ENCODE data around the gene LIMS1. TPM values are rescaled to one million over a fixed set of nuclear protein-coding genes. Genes with fewer than 3 reads are reported as not detected.

Gene LIMS1
- total RNA-seq, 1 experiment from 2014 or later = 56.2 TPM

- intact Hi-C loops (cut with micrococcal nuclease) = no loop called here
- H3K9me3 ChIP-seq (ENCODE audit: control insufficient read depth in 1 of 2, insufficient read depth in 1 of 2, low read depth in 1 of 2, low read length in 2 of 2) = no peaks in the 10 kb centered on the region
- H3K27ac ChIP-seq (ENCODE audit: low read depth, low read length) = no peak overlapping the region
- no TSS peak for BruUV-seq (replicated peaks)
- H3K27me3 ChIP-seq (ENCODE audit: insufficient read depth, low read length) = no peaks in the 10 kb centered on the region
- RAD21 ChIA-PET (ENCODE audit: low non-redundant PET in 1 of 2, low total read pairs in 2 of 2, uncharacterized antibody in 2 of 2, unreplicated experiment in 2 of 2) = no interaction called here
- CTCF ChIA-PET = interaction anchor here (1.0 kb wide), 1 partner anchor 25 kb away, joined by 6 read pairs; no protein-coding TSS in a partner anchor
- no peak overlapping the region for H2AFZ ChIP-seq (ENCODE audit: low read depth, low read length, poor library complexity, severe bottlenecking)
- H3K4me3 ChIP-seq (replicated peaks in 1 of 2; ENCODE audit: low read depth in 1 of 2, low read length in 2 of 2) = no peak overlapping the region
- POLR2A ChIA-PET = no interaction called here
- no peak overlapping the region for H3K9ac ChIP-seq (ENCODE audit: low read length)
- no peaks in the 10 kb centered on the region for H3K9me2 ChIP-seq (ENCODE audit: insufficient read depth)
- TF ChIP-seq EGR1 (IDR thresholded peaks at IDR 0.05; ENCODE audit: low read depth) = no peak
- no peak for TF ChIP-seq EZH2 (IDR thresholded peaks at IDR 0.05)
- TF ChIP-seq SRF (IDR thresholded peaks at IDR 0.05; ENCODE audit: low read depth) = no peak
- no peak for TF ChIP-seq CBX3 (IDR thresholded peaks at IDR 0.05; ENCODE audit: low read depth)
- TF ChIP-seq REST (IDR thresholded peaks at IDR 0.05; ENCODE audit: low read depth) = no peak
- TF ChIP-seq SIN3A (IDR thresholded peaks at IDR 0.05; ENCODE audit: low read depth) = no peak
- TF ChIP-seq JUND (IDR thresholded peaks at IDR 0.05) = no peak
- no peak for TF ChIP-seq ZNF274 (IDR thresholded peaks at IDR 0.05; ENCODE audit: low read depth, low read length)
- no peak for TF ChIP-seq CEBPB (IDR thresholded peaks at IDR 0.05; ENCODE audit: low read depth)
- no peak for TF ChIP-seq CTCF (IDR thresholded peaks at IDR 0.05 in 2 of 3, conservative IDR thresholded peaks at IDR 0.05 in 1 of 3; ENCODE audit: borderline replicate concordance in 1 of 3, insufficient read depth in 1 of 3, low read depth in 2 of 3, low read length in 2 of 3)
- TF ChIP-seq POLR2AphosphoS5 (IDR thresholded peaks at IDR 0.05; ENCODE audit: low read depth, low read length) = no peak
- TF ChIP-seq FOSL1 (IDR thresholded peaks at IDR 0.05; ENCODE audit: low read depth) = no peak
- no peak for TF ChIP-seq SP1 (IDR thresholded peaks at IDR 0.05; ENCODE audit: low read depth)
- no peak for TF ChIP-seq ELF1 (IDR thresholded peaks at IDR 0.05; ENCODE audit: borderline replicate concordance, low read depth)
- no peak for TF ChIP-seq RAD21 (IDR thresholded peaks at IDR 0.05; ENCODE audit: low read depth)
- TF ChIP-seq POLR2A (IDR thresholded peaks at IDR 0.05; ENCODE audit: borderline replicate concordance, extremely low read depth, insufficient read depth, insufficient read length) = no peak
- TF ChIP-seq EZH2phosphoT487 (IDR thresholded peaks at IDR 0.05; ENCODE audit: borderline replicate concordance) = no peak
- no peak for ATAC-seq
- H3K79me2 ChIP-seq (ENCODE audit: insufficient read depth, low read length) = peaks cover 32% of the 10 kb centered on the region
- H3K4me2 ChIP-seq (ENCODE audit: low read length) = no peak overlapping the region
- peaks cover 0 to 9% of the 10 kb centered on the region in 2 experiments; a peak in 2 of 4 replicates for H3K4me1 ChIP-seq (ENCODE audit: control insufficient read depth in 1 of 2, insufficient read depth in 2 of 2, low read length in 2 of 2)
- H4K20me1 ChIP-seq (ENCODE audit: insufficient read depth) = no peaks in the 10 kb centered on the region
- no peaks in the 10 kb centered on the region for H3K36me3 ChIP-seq (ENCODE audit: control insufficient read depth in 1 of 2, insufficient read depth in 2 of 2, low read length in 2 of 2)
- no peak for DNase-seq (ENCODE audit: low read depth, low spot score)
Measured at GRCh38 chr2:108611021-108611420, 76.8 kb downstream of the LIMS1 start.
